ENCODE measurements around the gene EDEM1. TPM values are rescaled to one million over a fixed set of nuclear protein-coding genes. Genes with fewer than 3 reads are reported as not detected.

Gene EDEM1
- total RNA-seq, 1 donor from 2014 or later, result 16.3 TPM

DNA sequence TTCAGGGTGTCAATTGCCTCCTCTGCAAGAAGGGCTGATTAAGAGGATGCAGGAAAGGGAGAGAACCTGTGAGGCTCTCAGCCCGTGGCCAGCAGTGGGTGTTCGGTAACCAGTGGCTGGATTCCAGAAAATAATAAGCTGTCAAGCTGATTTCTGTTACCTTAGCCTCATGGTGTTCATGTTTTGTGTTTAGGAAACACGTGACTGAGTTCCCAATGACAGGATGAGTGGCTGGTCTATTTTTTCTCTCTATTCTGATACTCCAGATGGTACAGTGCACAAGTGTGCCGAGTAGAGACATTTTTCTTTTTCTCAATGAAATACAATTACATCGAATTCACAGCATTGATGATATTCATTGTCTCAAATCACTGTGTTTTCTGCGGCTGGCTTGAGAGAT, 43.6 kb downstream of the EDEM1 start:
- H3K27ac Mint-ChIP-seq (ENCODE audit: unreplicated experiment), result no peak overlapping the region
- no peak for DNase-seq
- H3K36me3 Mint-ChIP-seq (ENCODE audit: unreplicated experiment), result no peaks in the 10 kb centered on the region
- no peak overlapping the region for H3K4me3 Mint-ChIP-seq (ENCODE audit: unreplicated experiment)
- H3K9me3 Mint-ChIP-seq (ENCODE audit: unreplicated experiment), result peaks cover 4% of the 10 kb centered on the region
- peaks cover 5% of the 10 kb centered on the region for H3K27me3 Mint-ChIP-seq (ENCODE audit: unreplicated experiment)
- peaks cover 2% of the 10 kb centered on the region for H3K4me1 Mint-ChIP-seq (ENCODE audit: low read depth, unreplicated experiment)
- TF ChIP-seq, protein P1, sequence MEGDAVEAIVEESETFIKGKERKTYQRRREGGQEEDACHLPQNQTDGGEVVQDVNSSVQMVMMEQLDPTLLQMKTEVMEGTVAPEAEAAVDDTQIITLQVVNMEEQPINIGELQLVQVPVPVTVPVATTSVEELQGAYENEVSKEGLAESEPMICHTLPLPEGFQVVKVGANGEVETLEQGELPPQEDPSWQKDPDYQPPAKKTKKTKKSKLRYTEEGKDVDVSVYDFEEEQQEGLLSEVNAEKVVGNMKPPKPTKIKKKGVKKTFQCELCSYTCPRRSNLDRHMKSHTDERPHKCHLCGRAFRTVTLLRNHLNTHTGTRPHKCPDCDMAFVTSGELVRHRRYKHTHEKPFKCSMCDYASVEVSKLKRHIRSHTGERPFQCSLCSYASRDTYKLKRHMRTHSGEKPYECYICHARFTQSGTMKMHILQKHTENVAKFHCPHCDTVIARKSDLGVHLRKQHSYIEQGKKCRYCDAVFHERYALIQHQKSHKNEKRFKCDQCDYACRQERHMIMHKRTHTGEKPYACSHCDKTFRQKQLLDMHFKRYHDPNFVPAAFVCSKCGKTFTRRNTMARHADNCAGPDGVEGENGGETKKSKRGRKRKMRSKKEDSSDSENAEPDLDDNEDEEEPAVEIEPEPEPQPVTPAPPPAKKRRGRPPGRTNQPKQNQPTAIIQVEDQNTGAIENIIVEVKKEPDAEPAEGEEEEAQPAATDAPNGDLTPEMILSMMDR (IDR thresholded peaks at IDR 0.05; ENCODE audit: partially characterized antibody, unreplicated experiment), result no peak

DNA sequence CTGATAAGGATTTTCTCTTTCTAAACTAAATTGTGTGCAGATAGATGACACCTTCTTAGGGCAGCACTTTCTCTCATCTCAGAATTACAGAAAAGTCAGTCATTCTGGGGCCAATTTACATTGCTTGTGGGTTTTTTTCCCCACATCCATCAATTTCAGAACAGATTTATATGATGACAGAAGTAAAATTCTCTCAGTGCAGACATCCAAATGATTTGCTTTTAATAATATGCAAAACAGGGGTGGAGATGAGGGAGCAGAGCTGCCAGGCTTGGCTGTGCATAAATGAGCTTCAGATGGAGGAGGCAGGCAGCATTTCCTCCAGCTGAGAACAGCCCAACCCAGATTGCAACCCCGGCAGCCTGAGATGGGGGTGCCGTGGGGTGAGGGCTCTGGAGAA, 44.0 kb downstream of the EDEM1 start:
- DNase-seq, result no peak
- TF ChIP-seq, protein P1 (IDR thresholded peaks at IDR 0.05; ENCODE audit: partially characterized antibody, unreplicated experiment), result no peak
- no peaks in the 10 kb centered on the region for H3K36me3 Mint-ChIP-seq (ENCODE audit: unreplicated experiment)

DNA sequence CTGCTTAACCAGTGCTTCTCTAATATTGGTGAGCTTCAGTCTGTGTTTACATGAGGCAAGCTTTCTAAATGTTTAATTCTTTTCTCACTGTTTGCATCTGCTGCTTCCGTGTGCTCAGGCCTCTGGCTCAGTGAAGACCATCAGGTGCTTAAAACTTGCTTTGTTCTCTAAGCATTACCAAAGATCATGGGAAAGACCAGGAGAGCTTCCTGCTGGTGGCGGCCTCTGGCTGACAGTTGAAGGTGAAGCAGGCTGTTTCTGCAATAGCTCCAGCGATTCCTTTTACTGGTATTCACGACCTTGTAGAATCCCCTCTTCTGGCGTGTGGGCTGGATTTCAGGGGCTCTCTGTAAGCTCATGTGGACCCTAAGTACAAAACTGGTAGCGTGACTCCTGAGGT, 45.1 kb downstream of the EDEM1 start:
- H3K9me3 Mint-ChIP-seq (ENCODE audit: unreplicated experiment), result peaks cover 4% of the 10 kb centered on the region
- no peak overlapping the region for H3K4me3 Mint-ChIP-seq (ENCODE audit: unreplicated experiment)
- H3K36me3 Mint-ChIP-seq (ENCODE audit: unreplicated experiment), result no peaks in the 10 kb centered on the region
- peaks cover 2% of the 10 kb centered on the region for H3K4me1 Mint-ChIP-seq (ENCODE audit: low read depth, unreplicated experiment)
- peaks cover 5% of the 10 kb centered on the region for H3K27me3 Mint-ChIP-seq (ENCODE audit: unreplicated experiment)
- TF ChIP-seq, protein P1 (IDR thresholded peaks at IDR 0.05; ENCODE audit: partially characterized antibody, unreplicated experiment), result no peak
- no peak for DNase-seq
- no peak overlapping the region for H3K27ac Mint-ChIP-seq (ENCODE audit: unreplicated experiment)

More for the DNA sequence above, 44.0 kb downstream of the EDEM1 start:
- Mint-ChIP-seq H3K4me1 (ENCODE audit: low read depth, unreplicated experiment) (peaks cover 2% of the 10 kb centered on the region), H3K27me3 (ENCODE audit: unreplicated experiment) (peaks cover 5% of the 10 kb centered on the region), H3K27ac (ENCODE audit: unreplicated experiment) (no peak overlapping the region), H3K4me3 (ENCODE audit: unreplicated experiment) (no peak overlapping the region), H3K9me3 (ENCODE audit: unreplicated experiment) (peaks cover 4% of the 10 kb centered on the region)

DNA sequence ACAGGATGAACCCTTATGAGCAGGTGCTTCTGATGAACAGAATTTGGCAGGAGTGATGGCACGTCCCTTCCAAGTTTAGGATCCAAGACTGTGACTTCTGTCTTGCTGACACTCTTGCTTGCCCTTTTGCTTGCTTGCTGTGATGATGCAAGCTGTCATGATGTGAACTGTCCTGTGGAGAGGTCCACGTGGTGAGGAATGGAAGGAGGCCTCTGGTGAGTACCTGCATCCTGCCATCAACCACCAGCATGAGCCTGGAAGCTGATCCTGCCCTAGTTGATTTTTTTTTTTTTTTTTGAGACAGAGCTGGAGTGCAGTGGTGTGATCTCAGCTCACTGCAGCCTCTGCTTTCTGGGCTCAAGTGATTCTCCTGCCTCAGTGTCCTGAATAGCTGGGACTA, 45.5 kb downstream of the EDEM1 start:
- Mint-ChIP-seq H3K9me3 (ENCODE audit: unreplicated experiment) (peaks cover 4% of the 10 kb centered on the region), H3K36me3 (ENCODE audit: unreplicated experiment) (no peaks in the 10 kb centered on the region), H3K4me3 (ENCODE audit: unreplicated experiment) (no peak overlapping the region), H3K27ac (ENCODE audit: unreplicated experiment) (no peak overlapping the region), H3K4me1 (ENCODE audit: low read depth, unreplicated experiment) (peaks cover 2% of the 10 kb centered on the region), H3K27me3 (ENCODE audit: unreplicated experiment) (peaks cover 5% of the 10 kb centered on the region)
- TF ChIP-seq, protein P1 (IDR thresholded peaks at IDR 0.05; ENCODE audit: partially characterized antibody, unreplicated experiment), result no peak
- no peak for DNase-seq

DNA sequence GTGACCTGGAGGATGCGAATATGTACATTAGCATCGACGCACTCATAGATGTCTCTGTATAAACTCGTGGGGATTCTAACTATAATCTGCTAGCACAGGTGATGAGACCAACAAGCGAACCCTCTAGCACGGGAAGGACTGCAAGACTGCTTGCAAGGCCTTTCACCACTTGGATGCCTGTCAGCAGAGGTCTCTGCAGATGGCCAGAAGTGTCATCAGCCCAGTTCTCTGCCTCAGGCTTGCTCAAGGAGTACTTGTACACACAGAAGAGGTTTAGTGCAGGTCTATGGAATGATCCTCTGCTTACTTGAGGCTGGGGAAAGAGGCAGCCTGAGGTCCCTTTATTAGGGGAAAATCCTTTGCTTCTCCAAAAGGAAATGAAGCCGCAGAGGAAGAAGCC, 48.1 kb downstream of the EDEM1 start:
- TF ChIP-seq, protein P1 (IDR thresholded peaks at IDR 0.05; ENCODE audit: partially characterized antibody, unreplicated experiment), result no peak
- Mint-ChIP-seq H3K4me1 (ENCODE audit: low read depth, unreplicated experiment) (peaks cover 2% of the 10 kb centered on the region), H3K27me3 (ENCODE audit: unreplicated experiment) (peaks cover 2% of the 10 kb centered on the region), H3K27ac (ENCODE audit: unreplicated experiment) (no peak overlapping the region), H3K4me3 (ENCODE audit: unreplicated experiment) (no peak overlapping the region), H3K36me3 (ENCODE audit: unreplicated experiment) (no peaks in the 10 kb centered on the region), H3K9me3 (ENCODE audit: unreplicated experiment) (peaks cover 2% of the 10 kb centered on the region)
- DNase-seq, result no peak

All from glutamatergic neuron (in vitro differentiated cells).